HG03139 (cell line): ENCODE results near the gene CAPN10.

Experiments used
- ATAC-seq: cut with Tn5 transposase; IDR thresholded peaks from one replicate; pipeline ENCODE4 v1.9.1; 2021; ENCODE audit not compliant: unreplicated experiment

Gene CAPN10

DNA sequence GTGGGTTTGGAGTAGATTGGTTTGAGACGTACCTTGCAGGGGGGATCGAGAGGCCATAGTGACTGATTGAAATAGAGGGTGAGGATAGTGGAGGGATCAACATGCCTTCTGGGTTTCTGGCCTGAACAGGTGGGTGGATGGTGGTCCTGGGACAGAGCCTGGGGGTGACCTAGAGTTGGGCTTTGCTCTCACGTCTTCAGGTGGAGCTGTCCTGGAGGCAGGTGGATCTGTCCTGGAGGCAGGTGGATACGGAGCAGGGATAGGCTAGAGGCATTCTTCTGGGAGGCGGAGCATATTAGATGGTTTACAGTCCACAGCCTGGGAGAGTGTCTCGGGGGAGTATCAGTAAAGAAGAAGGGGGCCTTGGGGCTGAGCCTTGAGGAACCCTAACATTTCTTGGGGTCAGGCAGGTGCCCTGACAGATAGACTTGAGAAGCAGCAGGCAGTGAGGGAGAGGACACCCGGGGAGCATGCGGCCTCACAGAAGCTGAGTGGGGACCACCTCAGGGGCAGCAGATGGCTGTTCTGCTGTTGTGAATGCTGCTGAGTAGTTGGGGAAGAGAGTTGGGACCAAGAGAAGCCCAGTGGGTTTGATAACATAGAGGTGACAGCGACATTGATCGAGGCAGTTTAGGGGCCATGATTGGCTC lies 1.6 kb downstream of the CAPN10 start:
- no peak for ATAC-seq

- no peak for ATAC-seq
These were observed 2.1 kb downstream of the CAPN10 start for GRCh38 chr2:240588669-240589068.

GRCh38 chr2:240589375-240589774 lies 2.8 kb downstream of the CAPN10 start:
- ATAC-seq = no peak

- ATAC-seq = no peak
These were observed 3.5 kb downstream of the CAPN10 start for GRCh38 chr2:240589850-240590525.

DNA sequence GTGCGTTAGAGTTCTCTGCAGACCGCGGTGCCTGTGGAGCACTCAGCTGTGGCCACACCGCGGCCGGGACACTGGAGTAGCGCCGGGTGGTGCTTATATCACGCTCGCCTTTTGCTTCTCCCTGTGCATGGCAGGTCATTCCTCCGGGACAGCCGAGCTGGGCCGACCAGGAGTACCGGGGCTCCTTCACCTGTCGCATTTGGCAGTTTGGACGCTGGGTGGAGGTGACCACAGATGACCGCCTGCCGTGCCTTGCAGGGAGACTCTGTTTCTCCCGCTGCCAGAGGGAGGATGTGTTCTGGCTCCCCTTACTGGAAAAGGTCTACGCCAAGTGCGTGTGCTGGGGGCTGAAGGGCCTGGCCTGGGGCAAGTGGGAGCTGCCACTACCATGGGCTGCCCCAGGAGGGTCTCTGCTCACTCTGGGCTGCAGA lies 4.2 kb downstream of the CAPN10 start:
- ATAC-seq = no peak

- ATAC-seq = no peak
These were observed 4.7 kb downstream of the CAPN10 start for GRCh38 chr2:240591226-240591625.

DNA sequence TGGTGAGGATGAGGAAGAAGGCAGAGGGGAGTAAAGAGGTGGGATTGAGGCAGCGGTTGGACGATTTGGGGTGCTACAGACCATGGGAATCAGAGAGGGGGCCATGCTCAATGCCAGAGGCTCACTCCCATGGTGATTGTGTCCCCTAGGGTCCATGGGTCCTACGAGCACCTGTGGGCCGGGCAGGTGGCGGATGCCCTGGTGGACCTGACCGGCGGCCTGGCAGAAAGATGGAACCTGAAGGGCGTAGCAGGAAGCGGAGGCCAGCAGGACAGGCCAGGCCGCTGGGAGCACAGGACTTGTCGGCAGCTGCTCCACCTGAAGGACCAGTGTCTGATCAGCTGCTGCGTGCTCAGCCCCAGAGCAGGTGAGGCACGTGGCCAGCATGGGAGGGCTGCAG lies 5.2 kb downstream of the CAPN10 start:
- ATAC-seq = no peak

DNA sequence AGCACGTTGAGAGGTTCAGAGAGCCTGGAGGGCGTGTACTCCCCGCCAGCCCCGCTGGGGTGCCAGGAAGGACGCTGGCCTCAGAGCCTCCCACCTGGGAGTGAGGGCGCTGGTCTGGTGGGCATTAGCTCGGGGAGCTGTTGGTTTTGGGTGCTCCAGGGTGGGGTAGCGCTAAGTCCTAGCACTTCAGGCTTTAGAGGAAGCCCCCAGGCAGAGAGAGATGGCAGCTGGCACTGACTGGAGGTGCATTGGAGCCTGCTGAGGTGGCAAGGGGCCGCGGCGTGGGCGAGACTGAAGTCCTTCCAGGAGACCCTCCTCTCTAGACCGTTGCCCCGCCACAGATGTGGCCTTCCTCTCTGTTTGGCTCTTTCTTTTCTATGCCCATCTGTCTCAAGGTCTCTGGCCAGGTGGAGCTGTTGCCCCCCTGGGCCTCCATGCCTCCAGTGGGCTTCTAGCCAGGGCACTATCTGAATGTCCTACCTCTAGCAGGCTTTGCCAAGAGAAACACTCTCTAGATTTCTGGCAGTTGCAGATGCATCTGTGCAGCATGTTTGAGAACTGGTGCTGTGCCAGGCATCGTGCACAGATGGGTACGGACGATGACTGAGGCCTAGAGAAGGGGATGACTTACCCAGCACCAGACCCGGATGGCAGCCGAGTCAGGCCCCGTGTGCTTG lies 6.6 kb downstream of the CAPN10 start:
- ATAC-seq = no peak

DNA sequence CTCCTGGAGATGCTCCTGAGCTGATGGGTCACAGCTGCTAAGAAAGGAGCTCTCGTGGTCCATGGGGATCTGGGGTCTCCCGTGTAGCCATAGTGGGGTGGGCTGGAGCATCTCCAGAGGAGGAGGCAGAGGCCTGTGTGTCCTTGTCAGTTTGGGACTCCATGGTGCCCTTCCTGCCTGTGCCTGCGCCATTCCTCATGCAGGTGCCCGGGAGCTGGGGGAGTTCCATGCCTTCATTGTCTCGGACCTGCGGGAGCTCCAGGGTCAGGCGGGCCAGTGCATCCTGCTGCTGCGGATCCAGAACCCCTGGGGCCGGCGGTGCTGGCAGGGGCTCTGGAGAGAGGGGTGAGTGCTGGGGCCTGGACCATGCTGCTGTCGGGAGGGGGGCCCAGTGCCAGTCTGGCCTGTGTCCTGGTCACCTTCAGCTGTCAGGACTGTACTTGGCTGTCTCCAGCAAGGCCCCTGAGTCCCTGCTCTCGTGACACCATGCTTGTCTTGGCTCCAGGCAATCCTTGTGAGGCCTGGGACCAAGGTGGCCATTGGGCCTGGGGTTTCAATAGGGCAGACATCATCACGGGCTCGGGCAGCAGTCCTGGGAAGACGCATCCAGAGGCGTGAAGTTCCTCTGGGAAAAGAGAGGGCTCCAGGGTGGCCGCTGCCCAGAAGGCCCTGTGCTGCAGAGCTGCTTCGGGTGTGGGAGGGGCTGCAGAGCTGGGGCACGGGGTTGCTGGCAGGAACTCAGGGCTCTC lies 7.3 kb downstream of the CAPN10 start:
- no peak for ATAC-seq

DNA sequence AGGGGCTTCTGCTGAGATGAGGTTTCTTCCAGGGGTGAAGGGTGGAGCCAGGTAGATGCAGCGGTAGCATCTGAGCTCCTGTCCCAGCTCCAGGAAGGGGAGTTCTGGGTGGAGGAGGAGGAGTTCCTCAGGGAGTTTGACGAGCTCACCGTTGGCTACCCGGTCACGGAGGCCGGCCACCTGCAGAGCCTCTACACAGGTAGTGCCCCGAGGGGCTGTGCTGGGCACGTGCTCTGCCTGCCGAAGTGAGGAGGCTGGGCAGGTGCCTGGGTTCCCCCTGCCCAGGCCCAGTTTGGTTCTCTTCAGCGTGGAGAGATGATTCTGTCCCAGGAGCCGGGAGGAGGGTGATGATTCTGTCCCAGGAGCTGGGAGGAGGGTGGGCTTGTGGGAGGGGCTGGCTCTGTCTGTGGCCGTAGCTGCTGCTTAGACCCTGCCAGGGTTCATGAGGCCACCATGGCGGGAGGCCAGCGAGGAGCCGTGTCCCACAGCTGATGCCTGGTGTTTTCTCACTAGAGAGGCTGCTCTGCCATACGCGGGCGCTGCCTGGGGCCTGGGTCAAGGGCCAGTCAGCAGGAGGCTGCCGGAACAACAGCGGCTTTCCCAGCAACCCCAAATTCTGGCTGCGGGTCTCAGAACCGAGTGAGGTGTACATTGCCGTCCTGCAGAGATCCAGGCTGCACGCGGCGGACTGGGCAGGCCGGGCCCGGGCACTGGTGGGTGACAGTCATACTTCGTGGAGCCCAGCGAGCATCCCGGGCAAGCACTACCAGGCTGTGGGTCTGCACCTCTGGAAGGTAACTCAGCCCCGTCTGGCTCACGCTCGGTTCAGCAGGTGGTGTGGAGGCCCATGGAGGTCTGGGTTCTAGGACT lies 8.2 kb downstream of the CAPN10 start:
- no peak for ATAC-seq

DNA sequence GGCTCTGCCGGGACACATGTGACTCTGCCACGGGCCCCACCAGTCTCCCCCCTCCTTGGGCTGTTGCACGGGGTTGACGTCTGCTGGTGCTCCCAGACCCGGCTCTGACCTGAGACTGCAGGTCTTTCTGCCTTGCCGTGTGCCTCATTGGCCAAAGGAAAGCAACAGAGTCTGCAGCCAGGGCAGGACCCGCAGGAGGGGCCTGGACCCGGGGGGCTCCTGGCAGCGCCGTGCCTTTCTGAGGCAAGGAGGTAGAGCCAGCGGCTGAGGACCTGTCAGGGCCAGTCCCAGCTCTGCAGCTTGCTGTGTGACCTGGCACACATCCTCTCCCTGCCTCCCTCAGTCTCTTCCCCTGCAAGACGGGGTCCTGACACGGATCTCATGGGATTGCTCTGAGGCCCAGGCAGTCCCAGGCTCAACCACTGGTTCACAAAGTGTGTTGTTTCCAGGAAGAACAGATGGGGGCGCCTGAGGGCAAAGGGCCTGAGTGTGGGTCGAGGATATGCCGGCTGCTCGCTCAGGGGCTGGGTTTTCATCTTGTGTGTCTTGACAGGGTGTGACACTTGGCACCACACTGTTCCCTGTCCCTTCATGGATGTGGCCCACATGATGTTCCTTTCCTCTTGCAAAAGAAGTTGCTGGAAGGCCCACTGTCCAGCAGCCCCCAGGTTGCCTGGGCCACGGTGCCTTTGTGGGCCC lies 9.0 kb downstream of the CAPN10 start:
- no peak for ATAC-seq

GRCh38 chr2:240596080-240596460 lies 9.5 kb downstream of the CAPN10 start:
- no peak for ATAC-seq

DNA sequence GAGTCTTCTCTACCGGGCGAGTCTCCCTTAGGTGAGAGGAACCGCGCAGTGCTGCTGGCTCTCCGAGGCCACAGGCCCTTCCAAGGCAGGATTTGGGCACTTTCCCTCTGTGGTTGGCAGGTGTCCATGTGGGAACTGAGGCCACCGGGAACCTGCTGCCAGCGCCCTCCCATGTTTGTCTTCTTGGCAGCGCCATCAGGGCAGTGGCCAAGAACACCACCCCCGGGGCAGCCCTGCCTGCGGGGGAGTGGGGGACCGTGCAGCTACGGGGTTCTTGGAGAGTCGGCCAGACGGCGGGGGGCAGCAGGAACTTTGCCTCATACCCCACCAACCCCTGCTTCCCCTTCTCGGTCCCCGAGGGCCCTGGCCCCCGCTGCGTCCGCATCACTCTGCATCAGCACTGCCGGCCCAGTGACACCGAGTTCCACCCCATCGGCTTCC lies 10.0 kb downstream of the CAPN10 start:
- ATAC-seq = no peak

GRCh38 chr2:240597054-240597418 lies 10.5 kb downstream of the CAPN10 start:
- ATAC-seq = no peak

GRCh38 chr2:240597419-240598181 lies 11.1 kb downstream of the CAPN10 start:
- no peak for ATAC-seq

DNA sequence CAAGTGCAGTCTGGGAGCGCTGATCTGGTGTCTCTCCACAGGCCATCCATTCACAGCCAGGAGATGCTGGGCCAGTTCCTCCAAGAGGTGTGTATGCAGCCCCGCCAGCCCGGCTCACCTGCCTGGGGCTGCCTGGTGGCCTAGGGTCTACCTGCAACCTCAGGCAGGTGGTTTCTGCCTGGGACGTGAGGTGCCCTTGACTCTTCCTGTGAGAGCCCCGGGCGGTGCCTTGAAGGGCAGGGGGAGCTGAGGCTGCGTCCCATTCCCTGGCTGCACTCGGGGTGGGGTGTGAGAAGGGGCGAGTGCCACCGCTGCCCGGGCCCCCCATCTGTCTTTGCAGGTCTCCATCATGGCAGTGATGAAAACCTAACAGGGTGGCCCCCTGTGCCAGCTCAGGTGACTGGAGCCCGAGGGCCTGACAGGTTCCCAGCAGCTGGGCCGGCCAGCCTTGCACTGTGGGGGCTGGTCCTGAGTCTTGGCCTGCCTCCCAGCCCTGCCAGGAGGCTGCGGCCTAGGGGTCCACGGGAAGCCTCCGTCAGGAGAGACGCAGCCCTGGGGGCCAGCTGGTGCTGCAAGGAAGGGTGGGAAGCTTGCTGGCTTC lies 11.9 kb downstream of the CAPN10 start:
- ATAC-seq = no peak

DNA sequence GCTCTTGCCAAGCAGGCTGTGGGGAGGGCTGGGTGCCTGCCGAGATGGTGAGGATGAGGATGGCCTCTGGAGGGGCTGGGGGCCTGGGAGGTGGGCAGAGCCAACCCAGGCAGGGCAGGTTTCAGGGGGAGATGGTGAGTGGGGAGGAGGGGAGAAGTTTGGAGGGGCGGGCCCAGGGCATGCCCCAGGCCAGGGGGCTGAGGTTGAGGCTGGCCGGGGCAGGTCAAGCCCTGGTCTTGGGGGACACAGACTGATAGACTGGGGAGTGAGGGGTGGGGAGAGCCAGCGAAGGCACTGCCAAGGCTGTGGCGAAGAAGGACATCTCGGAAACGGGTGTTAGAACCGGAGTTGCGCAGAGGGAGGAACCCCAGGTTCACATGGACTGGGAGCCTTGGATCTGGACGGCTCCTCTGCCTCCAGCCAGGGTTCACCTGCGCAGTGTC lies 12.6 kb downstream of the CAPN10 start:
- no peak for ATAC-seq

- no peak for ATAC-seq
These were observed 14.0 kb downstream of the CAPN10 start for GRCh38 chr2:240600451-240600961.
